ENCODE results near the gene NQO2.
"Not testable (repeated sequence)": the region's sequence is repeated elsewhere in the genome, so short reads cannot be mapped to it uniquely, and the experiment has no call there.

The NQO2 gene

GRCh38 chr6:3037638-3038365 is 38.1 kb downstream of the NQO2 start:
- no peak for DNase-seq (ENCODE audit: low spot score)

- no peak for DNase-seq (ENCODE audit: low spot score)
Measured at GRCh38 chr6:3039384-3039783, 39.7 kb downstream of the NQO2 start.

DNA sequence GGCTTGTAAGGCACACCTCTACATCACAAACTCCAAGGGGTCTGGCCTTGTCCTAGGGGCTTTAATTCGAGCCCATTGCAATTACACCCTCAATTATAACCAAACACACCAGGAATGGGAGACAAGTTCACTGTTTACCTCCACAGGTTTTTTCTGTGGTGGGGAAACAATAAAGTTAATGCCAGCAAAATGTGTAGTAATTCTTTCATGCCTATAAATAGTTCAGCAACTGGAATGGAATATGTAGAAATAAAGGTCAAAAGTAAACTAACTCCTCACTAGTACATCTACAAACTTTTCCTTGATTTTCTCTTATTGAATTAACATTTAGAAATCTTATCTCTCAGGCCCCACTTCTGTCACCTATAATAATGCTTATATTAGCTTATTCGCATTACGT is 41.5 kb downstream of the NQO2 start:
- no peak for DNase-seq (ENCODE audit: low spot score)

DNA sequence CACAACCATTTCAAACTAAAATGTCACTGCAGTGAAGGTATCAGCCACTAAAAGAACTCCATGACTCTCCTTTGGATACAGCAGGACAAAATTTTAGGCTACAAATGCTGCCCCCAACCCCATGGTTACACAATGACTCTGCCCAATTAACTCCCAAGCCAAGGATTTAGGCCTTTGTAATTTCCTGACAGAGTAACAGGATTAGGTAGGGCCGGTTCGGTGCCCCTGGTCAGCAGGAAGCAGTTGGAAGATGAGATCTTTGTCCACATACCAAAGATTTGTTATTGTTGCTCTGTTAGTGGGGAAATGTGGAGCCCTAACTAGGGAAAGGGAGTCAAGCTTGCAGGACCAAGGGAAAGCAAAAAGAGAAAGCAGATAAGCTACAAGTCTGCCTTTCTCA is 41.9 kb downstream of the NQO2 start:
- no peak for DNase-seq (ENCODE audit: low spot score)

GRCh38 chr6:3045369-3045768 is 45.7 kb downstream of the NQO2 start:
- no peak for DNase-seq (ENCODE audit: low spot score)

DNA sequence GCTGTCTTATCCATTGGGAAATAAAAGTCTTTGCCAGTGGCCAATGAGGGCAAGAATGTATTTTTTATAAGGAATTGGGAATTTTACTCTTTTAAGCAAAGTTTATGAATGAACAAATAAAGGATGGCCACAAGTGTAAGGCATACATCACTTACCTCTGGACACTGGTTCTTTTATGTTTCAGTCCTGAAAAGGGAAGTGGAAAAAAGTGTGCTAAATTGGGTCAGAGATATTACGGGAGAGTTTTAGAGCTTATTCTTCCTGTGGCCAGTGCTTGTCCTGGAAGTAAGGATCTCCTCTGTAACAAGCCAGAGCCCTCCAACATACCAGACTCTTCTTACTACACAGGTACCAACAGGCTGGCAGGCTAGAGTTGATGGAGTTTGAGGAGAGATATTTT is 46.1 kb downstream of the NQO2 start:
- no peak for DNase-seq (ENCODE audit: low spot score)

GRCh38 chr6:3046295-3046694 is 46.6 kb downstream of the NQO2 start:
- no peak for DNase-seq (ENCODE audit: low spot score)

GRCh38 chr6:3048009-3048408 is 48.3 kb downstream of the NQO2 start:
- not testable (repeated sequence) for DNase-seq (ENCODE audit: low spot score)

GRCh38 chr6:3052481-3053230 is 53.0 kb downstream of the NQO2 start:
- DNase-seq (ENCODE audit: low spot score) = no peak

GRCh38 chr6:3053231-3053508 is 53.5 kb downstream of the NQO2 start:
- DNase-seq (ENCODE audit: low spot score) = no peak

DNA sequence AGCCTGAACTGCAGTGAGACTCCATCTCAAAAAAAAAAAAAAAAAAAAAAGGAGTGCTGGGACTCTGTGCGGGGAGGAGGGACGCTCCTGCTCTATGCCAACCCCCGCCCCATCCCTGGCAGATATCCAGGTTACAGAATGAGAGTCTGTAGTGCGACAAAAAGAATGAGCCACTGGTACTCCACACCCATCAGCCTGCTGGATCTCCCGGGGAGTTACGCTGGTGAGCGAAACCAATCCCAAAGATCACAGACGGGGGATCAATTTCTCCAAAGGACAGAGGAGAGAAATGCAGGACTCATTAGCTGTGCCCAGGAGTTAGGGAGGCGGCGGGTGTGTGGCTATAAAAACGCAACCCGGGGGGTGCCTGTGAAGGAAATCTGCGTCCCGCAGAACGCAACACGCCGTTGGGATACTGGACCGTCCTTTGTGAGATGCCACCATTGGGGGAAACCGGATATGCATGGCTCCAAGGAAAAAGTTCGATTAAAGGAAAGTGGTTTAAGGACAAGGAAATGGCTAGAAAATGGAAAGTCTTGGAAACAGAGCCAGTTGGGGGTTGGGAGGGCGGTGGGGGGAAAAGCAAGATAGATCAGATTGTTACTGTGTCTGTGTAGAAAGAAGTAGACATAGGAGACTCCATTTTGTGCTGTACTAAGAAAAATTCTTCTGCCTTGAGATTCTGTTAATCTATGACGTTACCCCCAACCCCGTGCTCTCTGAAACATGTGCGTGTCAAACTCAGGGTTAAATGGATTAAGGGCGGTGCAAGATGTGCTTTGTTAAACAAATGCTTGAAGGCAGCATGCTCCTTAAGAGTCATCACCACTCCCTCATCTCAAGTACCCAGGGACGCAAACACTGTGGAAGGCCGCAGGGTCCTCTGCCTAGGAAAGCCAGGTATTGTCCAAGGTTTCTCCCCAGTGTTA is 54.8 kb downstream of the NQO2 start:
- not testable (repeated sequence) for DNase-seq (ENCODE audit: low spot score)

GRCh38 chr6:3055158-3055499 is 55.4 kb downstream of the NQO2 start:
- not testable (repeated sequence) for DNase-seq (ENCODE audit: low spot score)

GRCh38 chr6:3057063-3057770 is 57.5 kb downstream of the NQO2 start:
- DNase-seq (ENCODE audit: low spot score) = no peak

DNA sequence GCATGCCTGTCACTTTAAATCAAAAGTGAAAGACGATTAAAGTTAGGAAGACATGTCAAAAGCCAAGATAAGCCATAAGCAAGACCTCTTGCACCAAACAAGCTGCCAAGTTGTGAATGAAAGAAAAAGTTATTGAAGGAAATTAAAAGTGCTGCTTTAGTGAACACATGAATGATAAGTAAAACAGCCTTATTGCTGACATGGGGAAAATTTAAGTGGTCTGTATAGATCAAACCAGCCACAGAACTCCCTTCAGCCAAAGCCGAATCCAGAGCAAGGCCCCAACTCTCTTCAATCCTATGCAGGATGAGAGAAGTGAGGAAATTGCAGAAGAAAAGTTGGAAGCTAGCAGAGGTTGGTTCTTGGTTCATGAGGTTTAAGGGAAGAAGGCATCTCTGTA is 59.3 kb downstream of the NQO2 start:
- DNase-seq (ENCODE audit: low spot score) = no peak

- not testable (repeated sequence) for DNase-seq (ENCODE audit: low spot score)
Measured at GRCh38 chr6:3060092-3060491, 60.4 kb downstream of the NQO2 start.

GRCh38 chr6:3061501-3061941 is 61.8 kb downstream of the NQO2 start:
- no peak for DNase-seq (ENCODE audit: low spot score)

- DNase-seq (ENCODE audit: low spot score) = not testable (repeated sequence)
Measured at GRCh38 chr6:3063340-3063732, 63.6 kb downstream of the NQO2 start.

DNA sequence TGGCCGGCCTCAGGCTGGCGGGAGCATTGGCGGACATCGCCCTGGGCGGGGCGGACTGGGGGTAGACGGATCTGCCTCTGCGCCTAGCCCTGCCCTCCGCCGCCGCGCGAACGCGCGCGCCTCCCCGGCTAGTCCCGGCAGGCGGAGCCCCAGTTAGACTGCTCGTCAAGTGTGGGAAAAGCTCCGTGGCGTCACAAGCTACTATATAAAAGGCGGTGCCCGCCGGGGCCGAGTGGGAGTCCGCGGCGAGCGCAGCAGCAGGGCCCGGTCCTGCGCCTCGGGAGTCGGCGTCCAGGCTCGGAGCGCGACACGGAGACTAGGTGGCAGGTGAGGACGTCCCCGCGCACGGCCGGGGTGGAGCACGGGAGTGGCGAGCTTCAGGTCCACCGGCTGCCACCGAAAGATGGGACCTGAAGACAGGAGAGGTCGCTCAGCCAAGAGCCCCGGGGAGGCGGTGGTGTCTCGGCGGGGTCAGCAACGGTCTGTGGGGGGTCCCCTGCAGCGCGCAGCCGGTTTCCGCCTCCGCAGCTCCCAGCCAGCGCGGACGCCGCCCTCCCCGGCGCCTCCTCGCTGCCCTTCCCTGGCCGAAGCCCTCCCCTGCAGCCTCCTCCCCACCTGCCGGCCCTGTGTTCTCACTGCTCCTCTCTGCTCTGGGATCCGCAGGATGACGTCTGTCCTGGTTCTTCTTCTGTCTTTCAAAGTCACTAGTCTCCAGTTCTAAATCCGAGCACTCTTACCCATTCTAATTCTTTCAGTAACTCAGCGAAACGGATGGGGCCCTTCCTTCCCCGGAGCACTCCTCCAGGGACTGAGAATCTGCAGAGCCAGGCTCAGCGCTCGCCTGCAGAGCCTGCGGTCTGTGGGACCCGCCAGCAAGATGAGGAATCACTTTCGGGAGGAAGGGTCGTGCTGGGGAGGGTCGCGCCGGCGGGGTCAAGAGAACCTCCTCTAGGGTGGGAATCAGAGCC is 64.3 kb downstream of the NQO2 start:
- peak; percentile 80 for DNase-seq (ENCODE audit: low spot score)

- peak; percentile 97 for DNase-seq (ENCODE audit: low spot score)
Measured at GRCh38 chr6:3068329-3069214, 68.9 kb downstream of the NQO2 start, which contains the start of gene RIPK1. RIPK1 (plus strand) TSS chr6:3068494; CDS start chr6:3076824, 8,330 bp downstream.

All from COLO829 (cell line).